HepG2 (cell line): ENCODE data around the gene MAP1LC3A. TPM values are rescaled to one million over a fixed set of nuclear protein-coding genes. Genes with fewer than 3 reads are reported as not detected.

Experiments
- CBFB ChIP-seq: sonication (generic); formaldehyde crosslinking; IDR thresholded peaks from 2 replicates; pipeline ENCODE4 v1.4.0; 2020; ENCODE audit warnings: missing genetic modification reagents
- MIXL1 ChIP-seq: IDR thresholded peaks from 2 replicates; pipeline ENCODE4 v1.6.1; 2016
- MTA1 ChIP-seq: sonication (generic); formaldehyde crosslinking; IDR thresholded peaks from 2 replicates; pipeline ENCODE4 v1.4.0; 2020; ENCODE audit warnings: missing genetic modification reagents, mild to moderate bottlenecking, borderline replicate concordance
- RBM39 ChIP-seq: fragments of 200-400 bp; formaldehyde crosslinking; IDR thresholded peaks from one replicate; pipeline ENCODE4 v1.6.1; 2018; ENCODE audit warnings: antibody characterized with exemption, mild to moderate bottlenecking, low read depth, low read length; ENCODE audit not compliant: poor library complexity, severe bottlenecking
- ZNF354B ChIP-seq: sonication (generic); formaldehyde crosslinking; IDR thresholded peaks from 2 replicates; pipeline ENCODE4 v1.8.0; 2022; ENCODE audit warnings: mild to moderate bottlenecking, missing genetic modification reagents
- ZNF670 ChIP-seq: sonication (generic); formaldehyde crosslinking; IDR thresholded peaks from 2 replicates; pipeline ENCODE4 v1.8.0; 2022; ENCODE audit warnings: mild to moderate bottlenecking, missing genetic modification reagents, borderline replicate concordance
- ZNF768 ChIP-seq: sonication (generic); formaldehyde crosslinking; IDR thresholded peaks from 2 replicates; pipeline ENCODE4 v1.4.0; 2020; ENCODE audit warnings: missing genetic modification reagents
- polyA plus RNA-seq, 8 experiments: library from polyadenylated mRNA; depleted of rRNA in 3 of 8; stranded (reverse) in 7 of 8; unstranded in 1 of 8; fragments of >200 nt; fragmentation: Illumina TruSeq in 4 of 8; extraction: Trizol in 4 of 8; gene quantifications; 2 replicates each; pipeline versions ENCODE4 v1.2.1 to v1.2.3, GENCODE V29; 2011 to 2016; ENCODE audit warnings: low read depth in 4 of 8, missing spikeins in 1 of 8, mixed read lengths in 1 of 8; ENCODE audit not compliant: insufficient read depth in 1 of 8
- total RNA-seq, 5 experiments: library from RNA; depleted of rRNA; stranded (reverse); fragments of >200 nt; fragmentation: Illumina TruSeq; extraction: Trizol; gene quantifications; 2 replicates each; pipeline ENCODE4 v1.2.3, GENCODE V29; 2016; ENCODE audit warnings: low read depth in 1 of 5
- TF ChIP-seq, protein P1 (sequence below): sonication (generic); formaldehyde crosslinking; IDR thresholded peaks from 2 replicates; pipeline ENCODE4 v1.5.1; 2020; ENCODE audit warnings: mild to moderate bottlenecking, missing genetic modification reagents, moderate library complexity

The MAP1LC3A gene
- total and polyA plus RNA-seq, 2 of the 13 experiments (the other 11 are each of a cell fraction or from before 2014, with no cell fraction given): not detected

DNA sequence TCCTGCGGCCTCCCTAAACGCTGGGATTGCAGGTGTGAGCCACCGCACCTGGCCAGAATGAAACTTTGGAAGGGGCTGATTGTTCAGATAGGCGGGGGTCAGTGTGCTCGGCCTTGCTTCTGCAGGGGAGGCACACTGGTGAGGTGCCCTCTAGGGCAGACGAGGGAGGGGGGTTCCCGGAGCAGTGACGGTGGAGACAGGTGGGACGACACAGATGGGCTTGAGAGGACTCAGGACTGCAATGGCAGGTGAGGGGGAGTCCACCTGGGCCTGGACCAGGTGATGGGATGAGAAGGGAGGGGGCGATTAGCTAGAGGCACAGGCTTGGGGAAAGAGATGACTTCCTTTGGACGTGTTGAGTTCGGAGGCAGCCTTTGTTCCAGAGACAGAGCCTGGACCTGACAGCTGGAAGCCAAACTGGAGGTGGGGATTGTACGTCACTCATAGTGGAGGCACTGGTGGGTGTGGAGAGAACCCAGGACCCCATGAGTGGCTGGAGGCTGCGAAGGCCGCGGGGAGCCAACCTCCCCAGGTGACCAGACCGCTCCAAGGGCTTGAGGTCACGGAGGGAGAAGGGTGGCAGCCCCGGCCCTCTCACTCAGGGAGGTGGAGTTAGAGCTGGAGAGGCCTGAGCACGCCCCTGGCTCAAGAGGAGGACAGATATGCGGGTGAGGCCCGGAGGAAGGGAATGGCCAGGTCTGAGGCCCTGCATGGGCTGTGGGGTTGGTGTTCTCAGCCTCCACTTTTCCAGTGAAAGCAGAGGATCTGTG lies 10.5 kb upstream of the MAP1LC3A start (continued):
- TF ChIP-seq ZNF354B (CRISPR knock-in tag) (no peak), ZNF768 (CRISPR knock-in tag) (peak; percentile 33; the same call in 1 of the 2 replicates), MIXL1 (no peak), RBM39 (no peak), CBFB (no peak), ZNF670 (CRISPR knock-in tag) (no peak), MTA1 (CRISPR knock-in tag) (peak; percentile 29; the same call in 1 of the 2 replicates)
- TF ChIP-seq, protein P1, sequence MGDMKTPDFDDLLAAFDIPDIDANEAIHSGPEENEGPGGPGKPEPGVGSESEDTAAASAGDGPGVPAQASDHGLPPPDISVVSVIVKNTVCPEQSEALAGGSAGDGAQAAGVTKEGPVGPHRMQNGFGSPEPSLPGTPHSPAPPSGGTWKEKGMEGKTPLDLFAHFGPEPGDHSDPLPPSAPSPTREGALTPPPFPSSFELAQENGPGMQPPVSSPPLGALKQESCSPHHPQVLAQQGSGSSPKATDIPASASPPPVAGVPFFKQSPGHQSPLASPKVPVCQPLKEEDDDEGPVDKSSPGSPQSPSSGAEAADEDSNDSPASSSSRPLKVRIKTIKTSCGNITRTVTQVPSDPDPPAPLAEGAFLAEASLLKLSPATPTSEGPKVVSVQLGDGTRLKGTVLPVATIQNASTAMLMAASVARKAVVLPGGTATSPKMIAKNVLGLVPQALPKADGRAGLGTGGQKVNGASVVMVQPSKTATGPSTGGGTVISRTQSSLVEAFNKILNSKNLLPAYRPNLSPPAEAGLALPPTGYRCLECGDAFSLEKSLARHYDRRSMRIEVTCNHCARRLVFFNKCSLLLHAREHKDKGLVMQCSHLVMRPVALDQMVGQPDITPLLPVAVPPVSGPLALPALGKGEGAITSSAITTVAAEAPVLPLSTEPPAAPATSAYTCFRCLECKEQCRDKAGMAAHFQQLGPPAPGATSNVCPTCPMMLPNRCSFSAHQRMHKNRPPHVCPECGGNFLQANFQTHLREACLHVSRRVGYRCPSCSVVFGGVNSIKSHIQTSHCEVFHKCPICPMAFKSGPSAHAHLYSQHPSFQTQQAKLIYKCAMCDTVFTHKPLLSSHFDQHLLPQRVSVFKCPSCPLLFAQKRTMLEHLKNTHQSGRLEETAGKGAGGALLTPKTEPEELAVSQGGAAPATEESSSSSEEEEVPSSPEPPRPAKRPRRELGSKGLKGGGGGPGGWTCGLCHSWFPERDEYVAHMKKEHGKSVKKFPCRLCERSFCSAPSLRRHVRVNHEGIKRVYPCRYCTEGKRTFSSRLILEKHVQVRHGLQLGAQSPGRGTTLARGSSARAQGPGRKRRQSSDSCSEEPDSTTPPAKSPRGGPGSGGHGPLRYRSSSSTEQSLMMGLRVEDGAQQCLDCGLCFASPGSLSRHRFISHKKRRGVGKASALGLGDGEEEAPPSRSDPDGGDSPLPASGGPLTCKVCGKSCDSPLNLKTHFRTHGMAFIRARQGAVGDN: peak; percentile 38; the same call in 1 of the 2 replicates
